ENCODE measurements around the gene CDK5. TPM values are rescaled to one million over a fixed set of nuclear protein-coding genes. Genes with fewer than 3 reads are reported as not detected.

Gene CDK5
- total and polyA plus RNA-seq, 10 of the 15 experiments (the other 5 are each of a cell fraction or from before 2014, with no cell fraction given), result 1.5 to 33.4 (median 21.6) TPM

GRCh38 chr7:151087245-151088018, 29.7 kb upstream of the CDK5 start (continued):
- TF ChIP-seq YBX1 (IDR thresholded peaks at IDR 0.05) (no peak), SP1 (IDR thresholded peaks at IDR 0.05; ENCODE audit: low read depth, low read length) (no peak), SIN3A (IDR thresholded peaks at IDR 0.05; ENCODE audit: low read depth, low read length) (peak; percentile 53), NR2F1 (conservative IDR thresholded peaks at IDR 0.05) (peak; percentile 94), PRDM15 (CRISPR knock-in tag; IDR thresholded peaks at IDR 0.05) (no peak), MAX (IDR thresholded peaks at IDR 0.05; ENCODE audit: low read depth, low read length) (no peak), ZNF217 (IDR thresholded peaks at IDR 0.05) (no peak; the same call in 1 of the 2 replicates), RBBP5 (conservative IDR thresholded peaks at IDR 0.05) (no peak), LARP7 (IDR thresholded peaks at IDR 0.05) (peak; percentile 52; the same call in 1 of the 2 replicates), RAD21 (IDR thresholded peaks at IDR 0.05; ENCODE audit: insufficient read depth, low read depth, low read length) (no peak), BACH1 (IDR thresholded peaks at IDR 0.05; ENCODE audit: borderline replicate concordance) (peak; percentile 67), BHLHE40 (IDR thresholded peaks at IDR 0.05; ENCODE audit: borderline replicate concordance in 1 of 2, low read depth in 2 of 2, low read length in 1 of 2) (peak in 1 of 2 experiments; percentile 69; a peak in 2 of 4 replicates), POLR2AphosphoS2 (IDR thresholded peaks at IDR 0.05; ENCODE audit: low read depth, low read length) (no peak), IKZF1 (conservative IDR thresholded peaks at IDR 0.05) (peak; percentile 81), USF2 (IDR thresholded peaks at IDR 0.05; ENCODE audit: borderline replicate concordance, low read depth, low read length) (no peak), HDAC6 (IDR thresholded peaks at IDR 0.05; ENCODE audit: unreplicated experiment) (no peak), NFYB (IDR thresholded peaks at IDR 0.05; ENCODE audit: insufficient read depth, low read depth, low read length) (no peak), ZBED1 (IDR thresholded peaks at IDR 0.05; ENCODE audit: borderline replicate concordance) (no peak), EED (IDR thresholded peaks at IDR 0.05; ENCODE audit: low read depth) (no peak), WRNIP1 (IDR thresholded peaks at IDR 0.05; ENCODE audit: borderline replicate concordance, low read depth, low read length) (no peak), ESRRA (IDR thresholded peaks at IDR 0.05; ENCODE audit: low read length) (no peak), PAX8 (IDR thresholded peaks at IDR 0.05) (no peak)
- TF ChIP-seq, protein P1, sequence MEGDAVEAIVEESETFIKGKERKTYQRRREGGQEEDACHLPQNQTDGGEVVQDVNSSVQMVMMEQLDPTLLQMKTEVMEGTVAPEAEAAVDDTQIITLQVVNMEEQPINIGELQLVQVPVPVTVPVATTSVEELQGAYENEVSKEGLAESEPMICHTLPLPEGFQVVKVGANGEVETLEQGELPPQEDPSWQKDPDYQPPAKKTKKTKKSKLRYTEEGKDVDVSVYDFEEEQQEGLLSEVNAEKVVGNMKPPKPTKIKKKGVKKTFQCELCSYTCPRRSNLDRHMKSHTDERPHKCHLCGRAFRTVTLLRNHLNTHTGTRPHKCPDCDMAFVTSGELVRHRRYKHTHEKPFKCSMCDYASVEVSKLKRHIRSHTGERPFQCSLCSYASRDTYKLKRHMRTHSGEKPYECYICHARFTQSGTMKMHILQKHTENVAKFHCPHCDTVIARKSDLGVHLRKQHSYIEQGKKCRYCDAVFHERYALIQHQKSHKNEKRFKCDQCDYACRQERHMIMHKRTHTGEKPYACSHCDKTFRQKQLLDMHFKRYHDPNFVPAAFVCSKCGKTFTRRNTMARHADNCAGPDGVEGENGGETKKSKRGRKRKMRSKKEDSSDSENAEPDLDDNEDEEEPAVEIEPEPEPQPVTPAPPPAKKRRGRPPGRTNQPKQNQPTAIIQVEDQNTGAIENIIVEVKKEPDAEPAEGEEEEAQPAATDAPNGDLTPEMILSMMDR (IDR thresholded peaks at IDR 0.05 in 2 of 3, conservative IDR thresholded peaks at IDR 0.05 in 1 of 3; ENCODE audit: control insufficient read depth in 2 of 3, extremely low read depth in 1 of 3, insufficient read depth in 1 of 3, low read depth in 3 of 3, low read length in 3 of 3), result peak in 2 of 3 experiments; percentile 32 to 48; a peak in 3 of 6 replicates
- TF ChIP-seq, protein P2, sequence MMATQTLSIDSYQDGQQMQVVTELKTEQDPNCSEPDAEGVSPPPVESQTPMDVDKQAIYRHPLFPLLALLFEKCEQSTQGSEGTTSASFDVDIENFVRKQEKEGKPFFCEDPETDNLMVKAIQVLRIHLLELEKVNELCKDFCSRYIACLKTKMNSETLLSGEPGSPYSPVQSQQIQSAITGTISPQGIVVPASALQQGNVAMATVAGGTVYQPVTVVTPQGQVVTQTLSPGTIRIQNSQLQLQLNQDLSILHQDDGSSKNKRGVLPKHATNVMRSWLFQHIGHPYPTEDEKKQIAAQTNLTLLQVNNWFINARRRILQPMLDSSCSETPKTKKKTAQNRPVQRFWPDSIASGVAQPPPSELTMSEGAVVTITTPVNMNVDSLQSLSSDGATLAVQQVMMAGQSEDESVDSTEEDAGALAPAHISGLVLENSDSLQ (IDR thresholded peaks at IDR 0.05), result no peak
